Neutrophil (primary cell): ENCODE results near the gene MPP4.

Source experiments
- H3K27ac ChIP-seq: fragments of 200-600 bp; sonication (generic); 2 replicates; pipeline ENCODE4 v1.5.1; 2016; ENCODE audit warnings: mild to moderate bottlenecking, moderate library complexity
- H3K27me3 ChIP-seq: fragments of 200-600 bp; sonication (generic); 2 replicates; pipeline ENCODE4 v1.6.0; 2016; ENCODE audit warnings: mild to moderate bottlenecking
- H3K36me3 ChIP-seq: fragments of 200-600 bp; sonication (generic); 2 replicates; pipeline ENCODE4 v1.5.1; 2017
- H3K4me1 ChIP-seq, 2 experiments: fragments of 200-600 bp in 1 of 2; sonication (generic) in 1 of 2; 1 replicate in 1 of 2; 2 replicates in 1 of 2; pipeline versions ENCODE4 v1.5.1 to v1.6.1; 2013 to 2016; ENCODE audit warnings: low read depth in 1 of 2, low read length in 1 of 2, mild to moderate bottlenecking in 1 of 2, moderate library complexity in 1 of 2; ENCODE audit not compliant: control insufficient read depth in 1 of 2, insufficient read depth in 1 of 2
- H3K4me3 ChIP-seq, 2 experiments: fragments of 200-600 bp in 1 of 2; sonication (generic) in 1 of 2; 1 replicate in 1 of 2; 2 replicates in 1 of 2; pipeline ENCODE4 v1.5.1; 2013 to 2016; ENCODE audit warnings: low read depth in 1 of 2, low read length in 1 of 2, mild to moderate bottlenecking in 1 of 2, moderate library complexity in 1 of 2
- H3K9me3 ChIP-seq: fragments of 200-600 bp; sonication (generic); 2 replicates; pipeline ENCODE4 v1.5.1; 2016
- CTCF ChIP-seq: fragments of 200-600 bp; sonication (generic); IDR thresholded peaks from 2 replicates; pipeline ENCODE4 v1.5.1; 2016; ENCODE audit warnings: antibody characterized with exemption

Gene MPP4

GRCh38 chr2:201730651-201731285 is 32.3 kb upstream of the MPP4 start:
- H3K27ac ChIP-seq: no peak overlapping the region
- no peaks in the 10 kb centered on the region for H3K9me3 ChIP-seq
- H3K4me1 ChIP-seq: no peaks in the 10 kb centered on the region
- no peaks in the 10 kb centered on the region for H3K27me3 ChIP-seq
- H3K36me3 ChIP-seq: peaks cover 23% of the 10 kb centered on the region
- no peak overlapping the region for H3K4me3 ChIP-seq
- no peak for TF ChIP-seq CTCF

GRCh38 chr2:201715459-201715858 is 17.0 kb upstream of the MPP4 start:
- H3K9me3 ChIP-seq: no peaks in the 10 kb centered on the region
- no peaks in the 10 kb centered on the region for H3K36me3 ChIP-seq
- H3K4me3 ChIP-seq: no peak overlapping the region
- TF ChIP-seq CTCF: no peak
- H3K27me3 ChIP-seq: no peaks in the 10 kb centered on the region
- peaks cover 0 to 7% of the 10 kb centered on the region in 2 experiments for H3K4me1 ChIP-seq
- H3K27ac ChIP-seq: no peak overlapping the region

GRCh38 chr2:201712726-201713125 is 14.3 kb upstream of the MPP4 start:
- Histone ChIP-seq H3K4me1 (peaks cover 0 to 7% of the 10 kb centered on the region in 2 experiments), H3K4me3 (no peak overlapping the region), H3K27me3 (no peaks in the 10 kb centered on the region), H3K9me3 (no peaks in the 10 kb centered on the region), H3K36me3 (peaks cover 4% of the 10 kb centered on the region), H3K27ac (no peak overlapping the region)
- no peak for TF ChIP-seq CTCF

GRCh38 chr2:201709747-201710146 is 11.3 kb upstream of the MPP4 start:
- H3K27ac ChIP-seq: no peak overlapping the region
- H3K4me3 ChIP-seq: no peak overlapping the region
- no peaks in the 10 kb centered on the region for H3K27me3 ChIP-seq
- H3K9me3 ChIP-seq: no peaks in the 10 kb centered on the region
- no peak for TF ChIP-seq CTCF
- peaks cover 0 to under 1% of the 10 kb centered on the region in 2 experiments for H3K4me1 ChIP-seq
- H3K36me3 ChIP-seq: peaks cover 15% of the 10 kb centered on the region

GRCh38 chr2:201709049-201709448 is 10.6 kb upstream of the MPP4 start:
- Histone ChIP-seq H3K9me3 (no peaks in the 10 kb centered on the region), H3K36me3 (peaks cover 22% of the 10 kb centered on the region), H3K4me3 (no peak overlapping the region), H3K4me1 (no peaks in the 10 kb centered on the region), H3K27me3 (no peaks in the 10 kb centered on the region), H3K27ac (no peak overlapping the region)
- no peak for TF ChIP-seq CTCF
